Right lung (tissue), 10 donors: ENCODE results near the gene PCDHA2. TPM values are rescaled to one million over a fixed set of nuclear protein-coding genes. Genes with fewer than 3 reads are reported as not detected.
"Not testable (repeated sequence)": the region's sequence is repeated elsewhere in the genome, so short reads cannot be mapped to it uniquely, and the experiment has no call there.

Experiments
- DNase-seq, 2 donors: peaks; one replicate each; pipeline ENCODE4 v3.0.0-alpha.2; 2013
- long read RNA-seq, 8 donors: transcript quantifications; one replicate each; lab custom pipeline, GENCODE V29; 2026
- polyA plus RNA-seq, 5 donors: library from polyadenylated mRNA; unstranded; fragments of 120-200 nt; gene quantifications; one replicate each; pipeline versions ENCODE4 v1.2.1 to v1.2.3, GENCODE V29; 2013; ENCODE audit warnings: inconsistent platforms in 1 of 5, low replicate concordance in 1 of 5; ENCODE audit not compliant: insufficient read length in 5 of 5, insufficient read depth in 1 of 5

PCDHA2 gene
- polyA plus RNA-seq = under 1 TPM; 0.14 to 0.34 (median 0.31) TPM
- long read RNA-seq, donor 1, partial matches to known transcripts = 0 of 1 reads
- long read RNA-seq, donor 1, other reads (novel, unspliced or antisense) = 0 of 1 reads
- long read RNA-seq, donor 2 = 0 reads
- long read RNA-seq, donor 3 = 0 reads
- long read RNA-seq, donor 4 = 0 reads
- long read RNA-seq, donor 5 = 0 reads
- long read RNA-seq, donor 6 = 0 reads
- long read RNA-seq, donor 7 = 0 reads
- long read RNA-seq, donor 8 = 0 reads

DNA sequence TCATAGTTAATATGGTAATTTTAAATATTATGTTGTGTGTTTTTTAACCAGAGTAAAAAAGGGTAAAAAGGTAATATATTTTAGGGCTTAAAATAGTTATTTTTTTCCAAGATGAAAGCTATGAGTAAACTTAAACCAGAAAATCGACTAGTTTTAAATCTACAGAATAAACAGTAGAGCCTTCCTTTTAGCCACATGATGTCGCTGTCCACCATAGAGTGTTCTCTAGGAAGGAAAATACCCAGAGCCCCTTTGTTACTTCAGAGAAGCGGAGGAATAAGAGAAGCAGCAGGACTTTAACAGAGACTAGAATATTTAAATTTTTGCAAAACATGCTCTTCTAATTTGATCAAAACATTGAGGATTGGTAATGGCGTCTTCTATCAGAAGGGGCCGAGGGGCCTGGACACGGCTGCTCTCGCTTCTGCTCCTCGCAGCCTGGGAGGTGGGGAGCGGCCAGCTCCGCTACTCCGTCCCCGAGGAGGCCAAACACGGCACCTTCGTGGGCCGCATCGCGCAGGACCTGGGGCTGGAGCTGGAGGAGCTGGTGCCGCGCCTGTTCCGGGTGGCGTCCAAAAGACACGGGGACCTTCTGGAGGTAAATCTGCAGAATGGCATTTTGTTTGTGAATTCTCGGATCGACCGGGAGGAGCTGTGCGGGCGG lies at the start of gene PCDHA2:
TSS of gene PCDHA2 (plus strand) at position 258 of the 664 bp plus-strand sequence.
- no peak for DNase-seq

GRCh38 chr5:140753561-140753960 lies 41.1 kb upstream of the PCDHA2 start:
- DNase-seq = no peak

GRCh38 chr5:140764177-140764973 lies 30.3 kb upstream of the PCDHA2 start:
- no peak for DNase-seq

- DNase-seq = no peak
Observed at GRCh38 chr5:140767444-140767843, 27.2 kb upstream of the PCDHA2 start.

DNA sequence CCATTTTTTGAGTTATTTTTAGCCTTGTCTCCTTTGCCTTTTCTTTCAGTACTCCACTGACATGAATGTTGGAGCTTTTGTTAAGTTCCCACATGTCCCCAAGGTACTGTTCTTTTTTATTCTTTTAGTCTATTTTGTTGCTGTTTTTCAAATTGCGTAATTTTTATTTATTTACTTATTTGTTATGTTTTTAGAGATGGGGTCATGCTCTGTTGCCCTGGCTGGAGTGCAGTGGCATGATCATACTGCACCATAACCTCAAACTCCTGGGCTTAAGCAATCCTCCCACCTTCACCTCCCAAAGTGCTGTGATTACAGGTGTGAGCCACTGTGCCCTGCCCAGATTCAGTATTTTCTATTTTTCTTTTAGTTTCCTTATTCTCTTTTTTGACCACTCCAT lies 14.1 kb upstream of the PCDHA2 start:
- no peak for DNase-seq

DNA sequence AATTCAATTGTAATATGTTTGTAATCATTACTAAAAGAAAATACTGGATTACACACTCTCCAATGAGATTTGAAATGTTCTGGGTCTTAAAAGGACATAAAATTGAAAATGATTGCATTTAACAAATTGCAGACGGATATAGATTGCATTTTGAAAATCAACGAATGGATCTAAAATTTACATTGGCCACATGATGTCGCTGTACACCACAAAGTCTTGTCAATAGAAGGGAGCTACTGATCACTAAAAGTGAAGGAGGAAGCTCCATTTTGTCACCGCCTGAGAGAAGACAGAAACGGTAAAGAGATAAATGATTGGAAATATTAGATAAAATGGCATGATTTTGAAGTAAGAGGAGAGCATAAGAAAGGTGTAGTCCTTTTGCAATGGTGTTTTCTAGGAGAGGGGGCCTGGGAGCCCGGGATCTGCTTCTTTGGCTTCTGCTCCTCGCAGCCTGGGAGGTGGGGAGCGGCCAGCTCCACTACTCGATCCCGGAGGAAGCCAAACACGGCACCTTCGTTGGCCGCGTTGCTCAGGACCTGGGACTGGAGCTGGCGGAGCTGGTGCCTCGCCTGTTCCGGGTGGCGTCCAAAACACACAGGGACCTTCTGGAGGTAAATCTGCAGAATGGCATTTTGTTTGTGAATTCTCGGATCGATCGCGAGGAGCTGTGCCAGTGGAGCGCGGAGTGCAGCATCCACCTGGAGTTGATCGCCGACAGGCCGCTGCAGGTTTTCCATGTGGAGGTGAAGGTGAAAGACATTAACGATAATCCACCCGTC lies 8.6 kb upstream of the PCDHA2 start, which contains the start of gene PCDHA1:
TSS of gene PCDHA1 (plus strand) at position 236 of the 782 bp plus-strand sequence.
- no peak for DNase-seq

DNA sequence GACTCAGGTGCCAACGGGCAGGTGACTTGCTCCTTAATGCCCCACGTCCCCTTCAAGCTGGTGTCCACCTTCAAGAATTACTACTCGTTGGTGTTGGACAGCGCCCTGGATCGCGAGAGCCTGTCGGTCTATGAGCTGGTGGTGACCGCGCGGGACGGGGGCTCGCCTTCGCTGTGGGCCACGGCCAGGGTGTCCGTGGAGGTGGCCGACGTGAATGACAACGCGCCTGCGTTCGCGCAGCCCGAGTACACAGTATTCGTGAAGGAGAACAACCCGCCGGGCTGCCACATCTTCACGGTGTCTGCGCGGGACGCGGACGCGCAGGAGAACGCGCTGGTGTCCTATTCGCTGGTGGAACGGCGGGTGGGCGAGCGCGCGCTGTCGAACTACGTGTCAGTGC lies 7.2 kb upstream of the PCDHA2 start:
- DNase-seq = not testable (repeated sequence)

DNA sequence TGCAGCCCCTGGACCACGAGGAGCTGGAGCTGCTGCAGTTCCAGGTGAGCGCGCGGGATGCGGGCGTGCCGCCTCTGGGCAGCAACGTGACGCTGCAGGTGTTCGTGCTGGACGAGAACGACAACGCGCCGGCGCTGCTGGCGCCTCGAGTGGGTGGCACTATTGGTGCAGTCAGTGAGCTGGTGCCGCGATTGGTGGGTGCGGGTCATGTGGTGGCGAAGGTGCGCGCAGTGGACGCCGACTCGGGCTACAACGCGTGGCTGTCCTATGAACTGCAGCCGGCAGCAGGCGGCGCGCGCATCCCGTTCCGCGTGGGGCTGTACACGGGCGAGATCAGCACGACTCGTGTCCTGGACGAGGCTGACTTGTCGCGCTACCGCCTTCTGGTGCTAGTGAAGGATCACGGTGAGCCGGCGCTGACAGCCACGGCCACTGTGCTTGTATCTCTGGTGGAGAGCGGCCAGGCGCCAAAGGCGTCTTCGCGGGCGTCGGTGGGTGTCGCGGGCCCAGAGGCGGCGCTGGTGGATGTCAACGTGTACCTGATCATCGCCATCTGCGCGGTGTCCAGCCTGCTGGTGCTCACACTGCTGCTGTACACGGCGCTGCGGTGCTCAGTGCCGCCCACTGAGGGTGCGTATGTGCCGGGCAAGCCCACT lies 6.7 kb upstream of the PCDHA2 start:
- not testable (repeated sequence) for DNase-seq

- no peak for DNase-seq
Observed at GRCh38 chr5:140791089-140791488, 3.6 kb upstream of the PCDHA2 start.

- no peak for DNase-seq
Observed at GRCh38 chr5:140795259-140795641, 598 bp downstream of the PCDHA2 start.

DNA sequence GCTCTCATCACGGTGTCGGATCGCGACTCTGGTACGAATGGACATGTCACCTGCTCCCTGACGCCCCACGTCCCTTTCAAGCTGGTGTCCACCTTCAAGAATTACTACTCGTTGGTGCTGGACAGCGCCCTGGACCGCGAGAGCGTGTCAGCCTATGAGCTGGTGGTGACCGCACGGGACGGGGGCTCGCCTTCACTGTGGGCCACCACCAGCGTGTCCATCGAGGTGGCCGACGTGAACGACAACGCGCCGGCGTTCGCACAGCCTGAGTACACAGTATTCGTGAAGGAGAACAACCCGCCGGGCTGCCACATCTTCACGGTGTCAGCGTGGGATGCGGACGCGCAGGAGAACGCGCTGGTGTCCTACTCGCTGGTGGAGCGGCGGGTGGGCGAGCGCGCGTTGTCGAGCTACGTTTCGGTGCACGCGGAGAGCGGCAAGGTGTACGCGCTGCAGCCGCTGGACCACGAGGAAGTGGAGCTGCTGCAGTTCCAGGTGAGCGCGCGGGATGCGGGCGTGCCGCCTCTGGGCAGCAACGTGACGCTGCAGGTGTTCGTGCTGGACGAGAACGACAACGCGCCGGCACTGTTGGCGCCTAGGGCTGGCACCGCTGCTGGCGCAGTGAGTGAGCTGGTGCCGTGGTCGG lies 1.5 kb downstream of the PCDHA2 start:
- not testable (repeated sequence) for DNase-seq

- DNase-seq = no peak
Observed at GRCh38 chr5:140796718-140797095, 2.1 kb downstream of the PCDHA2 start.

GRCh38 chr5:140800816-140801493 lies 6.3 kb downstream of the PCDHA2 start, which contains the start of gene PCDHA3:
Gene PCDHA3, plus strand, starts transcription at chr5:140801057.
- DNase-seq = peak in 1 of 2 donors; percentile 2

GRCh38 chr5:140801494-140801841 lies 6.8 kb downstream of the PCDHA2 start:
- DNase-seq = no peak

- DNase-seq = not testable (repeated sequence)
Observed at GRCh38 chr5:140802381-140802780, 7.7 kb downstream of the PCDHA2 start.

- DNase-seq = no peak
Observed at GRCh38 chr5:140802781-140803271, 8.2 kb downstream of the PCDHA2 start.

- DNase-seq = no peak
Observed at GRCh38 chr5:140806834-140807775, 12.5 kb downstream of the PCDHA2 start, which contains the start of gene PCDHA4. Gene PCDHA4, plus strand, starts transcription at chr5:140807068.

DNA sequence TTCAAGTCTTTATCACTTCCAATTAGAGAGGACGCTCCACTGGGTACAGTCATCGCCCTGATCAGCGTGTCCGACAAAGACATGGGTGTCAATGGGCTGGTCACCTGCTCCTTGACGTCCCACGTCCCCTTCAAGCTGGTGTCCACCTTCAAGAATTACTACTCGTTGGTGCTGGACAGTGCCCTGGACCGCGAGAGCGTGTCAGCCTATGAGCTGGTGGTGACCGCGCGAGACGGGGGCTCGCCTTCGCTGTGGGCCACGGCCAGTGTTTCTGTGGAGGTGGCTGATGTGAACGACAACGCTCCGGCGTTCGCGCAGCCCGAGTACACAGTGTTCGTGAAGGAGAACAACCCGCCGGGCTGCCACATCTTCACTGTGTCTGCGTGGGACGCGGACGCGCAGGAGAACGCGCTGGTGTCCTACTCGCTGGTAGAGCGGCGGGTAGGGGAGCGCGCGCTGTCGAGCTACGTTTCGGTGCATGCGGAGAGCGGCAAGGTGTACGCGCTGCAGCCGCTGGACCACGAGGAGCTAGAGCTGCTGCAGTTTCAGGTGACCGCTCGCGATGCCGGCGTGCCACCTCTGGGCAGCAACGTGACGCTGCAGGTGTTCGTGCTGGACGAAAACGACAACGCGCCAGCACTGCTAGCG lies 13.7 kb downstream of the PCDHA2 start:
- not testable (repeated sequence) for DNase-seq
